ENCODE measurements around the gene SLC18A3.

Gene SLC18A3

GRCh38 chr10:49627038-49627437, 16.9 kb downstream of the SLC18A3 start:
- TF ChIP-seq CTCF (conservative IDR thresholded peaks at IDR 0.05; ENCODE audit: low read length), result no peak
- H3K4me3 ChIP-seq (ENCODE audit: low read length), result no peak overlapping the region
- DNase-seq (ENCODE audit: low read depth), result no peak

GRCh38 chr10:49627644-49628247, 17.6 kb downstream of the SLC18A3 start:
- no peak overlapping the region for H3K4me3 ChIP-seq (ENCODE audit: low read length)
- no peak for TF ChIP-seq CTCF (conservative IDR thresholded peaks at IDR 0.05; ENCODE audit: low read length)
- DNase-seq (ENCODE audit: low read depth), result no peak

- no peak overlapping the region for H3K4me3 ChIP-seq (ENCODE audit: low read length)
- DNase-seq (ENCODE audit: low read depth), result no peak
- TF ChIP-seq CTCF (conservative IDR thresholded peaks at IDR 0.05; ENCODE audit: low read length), result no peak
Measured at GRCh38 chr10:49628599-49628998, 18.5 kb downstream of the SLC18A3 start.

- no peak for TF ChIP-seq CTCF (conservative IDR thresholded peaks at IDR 0.05; ENCODE audit: low read length)
- no peak overlapping the region for H3K4me3 ChIP-seq (ENCODE audit: low read length)
- no peak for DNase-seq (ENCODE audit: low read depth)
Measured at GRCh38 chr10:49629431-49629881, 19.3 kb downstream of the SLC18A3 start.

GRCh38 chr10:49631975-49632374, 21.9 kb downstream of the SLC18A3 start:
- no peak for TF ChIP-seq CTCF (conservative IDR thresholded peaks at IDR 0.05; ENCODE audit: low read length)
- H3K4me3 ChIP-seq (ENCODE audit: low read length), result no peak overlapping the region
- no peak for DNase-seq (ENCODE audit: low read depth)

GRCh38 chr10:49632406-49633317, 22.6 kb downstream of the SLC18A3 start:
- TF ChIP-seq CTCF (conservative IDR thresholded peaks at IDR 0.05; ENCODE audit: low read length), result no peak
- peak; percentile 5 for DNase-seq (ENCODE audit: low read depth)
- H3K4me3 ChIP-seq (ENCODE audit: low read length), result no peak overlapping the region

Data from AG10803 (cell line).